ENCODE results near the gene KRCC1.
"Not testable (repeated sequence)": the region's sequence is repeated elsewhere in the genome, so short reads cannot be mapped to it uniquely, and the experiment has no call there.

KRCC1 gene

GRCh38 chr2:88036606-88037005 is 19.0 kb downstream of the KRCC1 start:
- no peak for DNase-seq

- DNase-seq: no peak
Observed at GRCh38 chr2:88036182-88036581, 19.4 kb downstream of the KRCC1 start.

- DNase-seq: no peak
Observed at GRCh38 chr2:88032070-88032702, 23.4 kb downstream of the KRCC1 start.

- no peak for DNase-seq
Observed at GRCh38 chr2:88028931-88029330, 26.7 kb downstream of the KRCC1 start.

GRCh38 chr2:88027697-88028389 is 27.7 kb downstream of the KRCC1 start:
- no peak for DNase-seq

GRCh38 chr2:88024509-88024908 is 31.1 kb downstream of the KRCC1 start:
- DNase-seq: no peak

- no peak for DNase-seq
Observed at GRCh38 chr2:88022669-88022921, 33.0 kb downstream of the KRCC1 start.

GRCh38 chr2:88019985-88020384 is 35.6 kb downstream of the KRCC1 start:
- DNase-seq: no peak

GRCh38 chr2:88018909-88019308 is 36.7 kb downstream of the KRCC1 start:
- DNase-seq: no peak

GRCh38 chr2:88018077-88018805 is 37.3 kb downstream of the KRCC1 start:
- not testable (repeated sequence) for DNase-seq

- not testable (repeated sequence) for DNase-seq
Observed at GRCh38 chr2:88017780-88018038, 37.9 kb downstream of the KRCC1 start.

GRCh38 chr2:88016960-88017779 is 38.4 kb downstream of the KRCC1 start:
- DNase-seq: no peak

GRCh38 chr2:88016086-88016959 is 39.3 kb downstream of the KRCC1 start, which contains the start of gene RNU2-63P:
TSS of gene RNU2-63P (minus strand) at chr2:88016547.
- peak; percentile 75 for DNase-seq

- DNase-seq: no peak
Observed at GRCh38 chr2:88011011-88011410, 44.6 kb downstream of the KRCC1 start.

GRCh38 chr2:88010136-88010535 is 45.4 kb downstream of the KRCC1 start:
- DNase-seq: no peak

GRCh38 chr2:88006912-88007439 is 48.6 kb downstream of the KRCC1 start:
- DNase-seq: no peak

GRCh38 chr2:88005776-88006175 is 49.8 kb downstream of the KRCC1 start:
- no peak for DNase-seq

- no peak for DNase-seq
Observed at GRCh38 chr2:88003074-88003755, 52.4 kb downstream of the KRCC1 start.

GRCh38 chr2:88002359-88002707 is 53.2 kb downstream of the KRCC1 start:
- no peak for DNase-seq

GRCh38 chr2:88000474-88000873 is 55.1 kb downstream of the KRCC1 start:
- DNase-seq: not testable (repeated sequence)

- no peak for DNase-seq
Observed at GRCh38 chr2:87996570-87996969, 59.0 kb downstream of the KRCC1 start.

GRCh38 chr2:87995756-87996155 is 59.8 kb downstream of the KRCC1 start:
- DNase-seq: no peak

Measured in stimulated activated CD4-positive, alpha-beta T cell treated with anti-CD3 and anti-CD28 coated beads, Interleukin-12 subunit alpha, Interleukin-12 subunit beta, amount 100 ng/mL, for 4 hours (primary cell).